ENCODE data around the gene NPY5R.
A peak's percentile ranks its signal among the peaks of the same experiment; 100 is the strongest.

The NPY5R gene

GRCh38 chr4:163343604-163344146 is at the start of gene NPY5R:
Gene NPY5R, plus strand, starts transcription at chr4:163343892. Its CDS starts 6,382 bp downstream, at chr4:163350274.
- DNase-seq, result no peak

GRCh38 chr4:163295138-163295537 is 48.6 kb upstream of the NPY5R start:
- DNase-seq, result no peak

- no peak for DNase-seq
Measured at GRCh38 chr4:163300445-163300844, 43.2 kb upstream of the NPY5R start.

GRCh38 chr4:163303069-163303468 is 40.6 kb upstream of the NPY5R start:
- DNase-seq, result no peak

GRCh38 chr4:163309466-163309865 is 34.2 kb upstream of the NPY5R start:
- DNase-seq, result no peak

- no peak for DNase-seq
Measured at GRCh38 chr4:163317110-163317509, 26.6 kb upstream of the NPY5R start.

GRCh38 chr4:163330916-163331628 is 12.6 kb upstream of the NPY5R start:
- no peak for DNase-seq

GRCh38 chr4:163331629-163332376 is 11.9 kb upstream of the NPY5R start:
- DNase-seq, result no peak

GRCh38 chr4:163332526-163333406 is 10.9 kb upstream of the NPY5R start, which contains the start of gene NPY1R:
Gene NPY1R, minus strand, starts transcription at chr4:163332596. Its CDS starts 6,042 bp downstream, at chr4:163326554.
- DNase-seq, result peak; percentile 17

GRCh38 chr4:163335384-163335783 is 8.3 kb upstream of the NPY5R start:
- DNase-seq, result no peak

GRCh38 chr4:163344147-163345125 is 744 bp downstream of the NPY5R start:
- DNase-seq, result no peak

GRCh38 chr4:163350672-163351071 is 7.0 kb downstream of the NPY5R start:
- DNase-seq, result no peak

GRCh38 chr4:163353054-163353453 is 9.4 kb downstream of the NPY5R start:
- DNase-seq, result no peak

- DNase-seq, result no peak
Measured at GRCh38 chr4:163356104-163356503, 12.4 kb downstream of the NPY5R start.

- DNase-seq, result no peak
Measured at GRCh38 chr4:163367651-163368050, 24.0 kb downstream of the NPY5R start.

GRCh38 chr4:163372029-163372428 is 28.3 kb downstream of the NPY5R start:
- no peak for DNase-seq

- no peak for DNase-seq
Measured at GRCh38 chr4:163378661-163379060, 35.0 kb downstream of the NPY5R start.

GRCh38 chr4:163380703-163381102 is 37.0 kb downstream of the NPY5R start:
- DNase-seq, result no peak

GRCh38 chr4:163382178-163382869 is 38.6 kb downstream of the NPY5R start:
- no peak for DNase-seq

- DNase-seq, result no peak
Measured at GRCh38 chr4:163384434-163384833, 40.7 kb downstream of the NPY5R start.

GRCh38 chr4:163384926-163385325 is 41.2 kb downstream of the NPY5R start:
- no peak for DNase-seq
